GM23338 (cell line): ENCODE results near the gene NDUFS5. TPM values are rescaled to one million over a fixed set of nuclear protein-coding genes. Genes with fewer than 3 reads are reported as not detected.

ENCODE experiments used
- ATAC-seq: fragments of 200-7000 bp; cut with Tn5 transposase; 3 replicates; pipeline ENCODE4 v1.9.1; 2020
- DNase-seq: peaks from one replicate; pipeline ENCODE4 v3.0.0-alpha.2; 2015; ENCODE audit warnings: low spot score
- H2AFZ ChIP-seq: fragments of 200-600 bp; sonication (generic); 2 replicates; pipeline ENCODE4 v1.8.0; 2016; ENCODE audit warnings: antibody characterized with exemption, mild to moderate bottlenecking, moderate library complexity
- H3F3A ChIP-seq: fragments of 200-600 bp; sonication (generic); replicated peaks from 2 replicates; pipeline ENCODE4 v1.8.0; 2017; ENCODE audit warnings: antibody characterized with exemption, mixed run types, low read depth
- H3K27ac ChIP-seq: fragments of 200-600 bp; sonication (generic); 2 replicates; pipeline ENCODE4 v1.6.1; 2016; ENCODE audit warnings: low read depth
- H3K27me3 ChIP-seq: fragments of 200-600 bp; sonication (generic); 2 replicates; pipeline ENCODE4 v1.8.0; 2016; ENCODE audit warnings: mild to moderate bottlenecking, mixed run types, moderate library complexity; ENCODE audit not compliant: insufficient read depth
- H3K36me3 ChIP-seq: fragments of 200-600 bp; sonication (generic); 2 replicates; pipeline ENCODE4 v1.8.0; 2016; ENCODE audit warnings: mild to moderate bottlenecking; ENCODE audit not compliant: insufficient read depth
- H3K4me1 ChIP-seq: fragments of 200-600 bp; sonication (generic); 2 replicates; pipeline ENCODE4 v1.8.0; 2016; ENCODE audit warnings: mild to moderate bottlenecking, moderate library complexity; ENCODE audit not compliant: insufficient read depth
- H3K4me2 ChIP-seq: fragments of 200-600 bp; sonication (generic); 2 replicates; pipeline ENCODE4 v1.7.1; 2017; ENCODE audit warnings: mixed run types
- H3K4me3 ChIP-seq: fragments of 200-600 bp; sonication (generic); 2 replicates; pipeline ENCODE4 v1.6.1; 2016; ENCODE audit warnings: mixed run types
- H3K79me2 ChIP-seq: fragments of 200-600 bp; sonication (generic); replicated peaks from 2 replicates; pipeline ENCODE4 v1.8.0; 2017; ENCODE audit warnings: mild to moderate bottlenecking; ENCODE audit not compliant: insufficient read depth
- H3K9me2 ChIP-seq: fragments of 200-600 bp; sonication (generic); 2 replicates; pipeline ENCODE4 v1.8.0; 2017; ENCODE audit not compliant: insufficient read depth
- H4K20me1 ChIP-seq: fragments of 200-600 bp; sonication (generic); replicated peaks from 2 replicates; pipeline ENCODE4 v1.8.0; 2017; ENCODE audit warnings: mild to moderate bottlenecking; ENCODE audit not compliant: insufficient read depth
- H3K27ac Mint-ChIP-seq: 2 replicates; pipeline ENCODE4 v1.8.0; 2020; ENCODE audit warnings: inconsistent platforms, mild to moderate bottlenecking, moderate library complexity, mixed read lengths
- H3K27me3 Mint-ChIP-seq: 3 replicates; pipeline ENCODE4 v1.8.0; 2022; ENCODE audit warnings: low read depth, mild to moderate bottlenecking, moderate library complexity, mixed read lengths, inconsistent platforms; ENCODE audit not compliant: insufficient read depth, poor library complexity
- H3K36me3 Mint-ChIP-seq: 3 replicates; pipeline ENCODE4 v1.8.0; 2021; ENCODE audit warnings: low read depth, mild to moderate bottlenecking, inconsistent platforms, moderate library complexity, mixed read lengths
- H3K4me1 Mint-ChIP-seq: 3 replicates; pipeline ENCODE4 v1.8.0; 2020; ENCODE audit warnings: mild to moderate bottlenecking, inconsistent platforms, mixed read lengths
- H3K4me3 Mint-ChIP-seq: 3 replicates; pipeline ENCODE4 v1.8.0; 2021; ENCODE audit warnings: moderate library complexity, mild to moderate bottlenecking, inconsistent platforms, mixed read lengths
- H3K9me3 Mint-ChIP-seq: 3 replicates; pipeline ENCODE4 v1.8.0; 2020; ENCODE audit warnings: moderate library complexity, mild to moderate bottlenecking, inconsistent platforms, mixed read lengths
- CTCF ChIP-seq, 2 experiments: fragments of 200-600 bp in 1 of 2; sonication (generic) in 1 of 2; conservative IDR thresholded peaks; 2 replicates each; pipeline versions ENCODE4 v1.5.1 to v1.6.1; 2016 to 2017; ENCODE audit warnings: antibody characterized with exemption in 2 of 2, low read depth in 2 of 2, mild to moderate bottlenecking in 2 of 2, moderate library complexity in 1 of 2
- NANOG ChIP-seq: IDR thresholded peaks from 2 replicates; pipeline ENCODE4 v1.6.1; 2016; ENCODE audit warnings: antibody characterized with exemption, borderline replicate concordance
- ZNF462 ChIP-seq: fragments of 250-450 bp; sonication (Bioruptor Pico); IDR thresholded peaks from 2 replicates; pipeline ENCODE4 v1.5.0; 2020; ENCODE audit warnings: mild to moderate bottlenecking, moderate library complexity
- polyA plus RNA-seq: library from polyadenylated mRNA; unstranded; fragments of >200 nt; fragmentation: Nextera tagmentation; extraction: Ambion mirVana; gene quantifications from 2 replicates; pipeline ENCODE4 v1.2.1, GENCODE V29; 2016
- total RNA-seq: library from RNA; depleted of rRNA; stranded (reverse); fragments of >200 nt; shearing (Covaris generic); gene quantifications from 2 replicates; pipeline ENCODE4 v1.2.3, GENCODE V29; 2014

The NDUFS5 gene
- total and polyA plus RNA-seq, 2 experiments from 2014 or later, result 532 to 2,534 TPM

GRCh38 chr1:39006287-39006686, 19.9 kb upstream of the NDUFS5 start (continued):
- TF ChIP-seq ZNF462 (CRISPR knock-in tag), result no peak

GRCh38 chr1:39006726-39007645, 19.2 kb upstream of the NDUFS5 start:
- Mint-ChIP-seq H3K27ac (peak overlapping the region; percentile 88), H3K36me3 (peaks cover 97% of the 10 kb centered on the region), H3K4me1 (peaks cover 48% of the 10 kb centered on the region), H3K4me3 (peak overlapping the region; percentile 23; the same call in 1 of the 3 replicates), H3K27me3 (peaks cover 20% of the 10 kb centered on the region), H3K9me3 (no peaks in the 10 kb centered on the region)
- TF ChIP-seq CTCF (conservative IDR thresholded peaks at IDR 0.05; ENCODE audit: low read depth in 2 of 2) (peak; percentile 33 to 49; a peak in 3 of 4 replicates), NANOG (no peak)
- Histone ChIP-seq H4K20me1 (peaks cover 21% of the 10 kb centered on the region), H2AFZ (no peak overlapping the region), H3K4me1 (peaks cover 52% of the 10 kb centered on the region), H3K4me2 (0 out of 2 replicates have a peak overlapping the region, but pooled peaks have one; percentile 3), H3K27me3 (no peaks in the 10 kb centered on the region), H3K79me2 (peaks cover 19% of the 10 kb centered on the region), H3F3A (peaks cover 23% of the 10 kb centered on the region), H3K9me2 (no peaks in the 10 kb centered on the region), H3K36me3 (peaks cover 50% of the 10 kb centered on the region), H3K4me3 (no peak overlapping the region), H3K27ac (peak overlapping the region; percentile 85)
- peak; percentile 39 for ATAC-seq
- DNase-seq, result peak; percentile 57
